Aorta (tissue), 5 donors: ENCODE data around the gene UBAC2. TPM values are rescaled to one million over a fixed set of nuclear protein-coding genes. Genes with fewer than 3 reads are reported as not detected.

Experiments used
- ATAC-seq: fragments of 200-7000 bp; cut with Tn5 transposase; one replicate; pipeline ENCODE4 v1.9.1; 2022; ENCODE audit warnings: moderate library complexity; ENCODE audit not compliant: low FRiP score
- DNase-seq, 2 donors: peaks; one replicate each; pipeline ENCODE4 v3.0.0-alpha.2; 2020
- H3K27ac ChIP-seq, 2 donors: one replicate each; pipeline ENCODE4 v1.5.1; 2013; ENCODE audit warnings: low read length in 2 of 2, mild to moderate bottlenecking in 2 of 2, moderate library complexity in 2 of 2, control low read depth in 1 of 2, inconsistent platforms in 1 of 2, low read depth in 1 of 2
- H3K27me3 ChIP-seq, 2 donors: one replicate each; pipeline ENCODE4 v1.6.1; 2013; ENCODE audit warnings: control low read depth in 1 of 2, low read length in 1 of 2, mild to moderate bottlenecking in 1 of 2, moderate library complexity in 1 of 2; ENCODE audit not compliant: insufficient read depth in 2 of 2, control insufficient read depth in 1 of 2
- H3K36me3 ChIP-seq, 2 donors: one replicate each; pipeline ENCODE4 v1.6.1; 2013; ENCODE audit warnings: control low read depth in 1 of 2, low read length in 1 of 2, mild to moderate bottlenecking in 1 of 2; ENCODE audit not compliant: insufficient read depth in 2 of 2, control insufficient read depth in 1 of 2
- H3K4me1 ChIP-seq, 2 donors: one replicate each; pipeline ENCODE4 v1.6.1; 2013; ENCODE audit warnings: low read length in 2 of 2, control low read depth in 1 of 2, mild to moderate bottlenecking in 1 of 2, moderate library complexity in 1 of 2; ENCODE audit not compliant: insufficient read depth in 2 of 2, control insufficient read depth in 1 of 2
- H3K4me3 ChIP-seq, 2 donors: one replicate each; pipeline ENCODE4 v1.5.1; 2013; ENCODE audit warnings: low read length in 2 of 2, control low read depth in 1 of 2, mild to moderate bottlenecking in 1 of 2
- H3K9me3 ChIP-seq: one replicate; pipeline ENCODE4 v1.6.1; 2013; ENCODE audit warnings: mild to moderate bottlenecking, low read length; ENCODE audit not compliant: control insufficient read depth
- WGBS, 2 donors: extraction: QIAGEN DNeasy Blood & Tissue Kit; methylation state at CpG; one replicate each; pipeline ENCODE4 v1.1.7; 2013; 5-methylcytosine and 5-hydroxymethylcytosine counted together
- intact Hi-C, 2 donors: fragments of 100-400 bp; cut with DNase I; formaldehyde crosslinking; loops; one replicate each; pipeline versions ENCODE4 v1.14.2 to v1.15.0; 2022
- polyA plus RNA-seq, 2 donors: library from polyadenylated mRNA; stranded (reverse); fragments of 200-250 nt; gene quantifications; one replicate each; pipeline ENCODE4 v1.2.3, GENCODE V29; 2013
- total RNA-seq, 2 donors: library from RNA; stranded (reverse); fragmentation: NEBNext Ultra II Directional; extraction: Animal tissue kit (Norgen Biotek cat#: 25700); gene quantifications; one replicate each; pipeline ENCODE4 v1.2.1, GENCODE V29; 2021
- donor health status: healthy with polysubstance abuse.
- donor health status: Bipolar disorder and iron deficiency.
- donor health status: DM: no; HTN: no; CAD: no.
- donor health status: DM: no; HTN: no; CAD: no.
- donor health status: DM: yes; HTN: yes; CAD: no.

UBAC2 gene
- total and polyA plus RNA-seq, 4 donors, result 44.4 to 54.2 (median 48.5) TPM

DNA sequence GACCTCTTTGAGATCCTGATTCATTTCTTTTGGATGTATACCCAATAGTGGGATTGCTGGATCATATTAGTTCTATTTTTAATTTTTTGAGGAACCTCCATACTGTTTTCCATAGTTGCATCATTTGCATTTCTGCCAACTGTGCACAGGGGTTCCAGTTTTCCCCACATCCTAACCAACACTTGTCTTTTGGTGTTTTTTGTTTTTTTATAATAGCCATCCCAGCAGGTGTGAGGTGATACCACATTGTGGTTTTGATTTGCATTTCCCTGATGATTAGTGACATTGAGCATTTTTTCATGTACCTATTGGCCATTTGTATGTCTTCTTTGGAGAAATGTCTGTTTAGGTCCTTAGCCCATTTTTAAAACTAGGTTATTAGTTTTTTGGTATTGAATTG lies 125.4 kb downstream of the UBAC2 start:
- H3K9me3 ChIP-seq, result no peaks in the 10 kb centered on the region
- intact Hi-C loops, result loop anchor here in 1 of 2 donors (5.0 kb wide), 1 partner anchor 36 kb away; no protein-coding TSS in a partner anchor
- H3K27ac ChIP-seq, result no peak overlapping the region
- DNase-seq (no peak), ATAC-seq (no peak)
- peaks cover 0 to 3% of the 10 kb centered on the region in 2 donors for H3K4me1 ChIP-seq
- no peaks in the 10 kb centered on the region for H3K27me3 ChIP-seq
- H3K36me3 ChIP-seq, result no peaks in the 10 kb centered on the region
- H3K4me3 ChIP-seq, result no peak overlapping the region

DNA sequence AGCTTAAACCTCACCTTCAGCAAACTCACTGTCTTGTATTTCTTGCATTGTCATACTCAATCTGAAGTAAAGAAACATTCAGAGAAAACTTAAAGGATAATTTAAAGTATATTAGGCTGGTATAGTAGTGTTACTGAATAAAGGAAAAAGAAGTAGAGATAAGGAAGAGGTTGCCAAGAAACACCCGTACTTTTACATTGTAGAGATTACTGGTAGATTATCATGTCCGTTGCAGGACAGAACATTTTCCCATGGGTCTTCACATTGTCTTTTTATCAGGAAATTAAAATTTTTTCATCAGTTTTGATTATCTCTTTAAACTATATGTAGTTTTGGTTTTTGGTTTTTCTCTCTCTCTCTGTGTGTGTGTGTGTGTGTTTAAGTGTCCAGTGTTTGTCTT lies 126.5 kb downstream of the UBAC2 start:
- Histone ChIP-seq H3K27me3 (no peaks in the 10 kb centered on the region), H3K4me1 (peaks cover 0 to 3% of the 10 kb centered on the region in 2 donors), H3K4me3 (no peak overlapping the region), H3K27ac (no peak overlapping the region), H3K9me3 (no peaks in the 10 kb centered on the region), H3K36me3 (no peaks in the 10 kb centered on the region)
- 93% methylated on average over 2 of the region's 2 CpGs for WGBS, 2 donors
- no peak for DNase-seq
- intact Hi-C loops, result loop anchor here in 1 of 2 donors (5.0 kb wide), 1 partner anchor 35 kb away; no protein-coding TSS in a partner anchor
- no peak for ATAC-seq

DNA sequence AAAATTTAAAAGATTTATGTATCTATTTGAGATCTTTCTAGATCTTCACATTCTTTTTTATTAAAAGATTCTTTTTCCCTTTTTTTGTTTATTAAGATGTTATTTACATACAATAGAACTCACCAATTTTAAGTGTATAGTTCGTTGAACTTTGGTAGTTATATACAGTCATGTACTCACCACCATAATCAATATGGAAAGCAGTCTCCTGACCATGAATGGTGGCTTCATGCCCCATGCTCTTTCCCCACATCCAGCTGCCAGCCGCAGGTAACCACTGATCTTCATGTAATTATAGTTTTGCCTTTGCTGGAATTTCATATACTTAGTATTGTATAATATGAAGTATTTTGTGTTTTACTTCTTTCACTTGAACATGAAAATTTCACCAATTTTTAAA lies 127.1 kb downstream of the UBAC2 start:
- ATAC-seq, result no peak

DNA sequence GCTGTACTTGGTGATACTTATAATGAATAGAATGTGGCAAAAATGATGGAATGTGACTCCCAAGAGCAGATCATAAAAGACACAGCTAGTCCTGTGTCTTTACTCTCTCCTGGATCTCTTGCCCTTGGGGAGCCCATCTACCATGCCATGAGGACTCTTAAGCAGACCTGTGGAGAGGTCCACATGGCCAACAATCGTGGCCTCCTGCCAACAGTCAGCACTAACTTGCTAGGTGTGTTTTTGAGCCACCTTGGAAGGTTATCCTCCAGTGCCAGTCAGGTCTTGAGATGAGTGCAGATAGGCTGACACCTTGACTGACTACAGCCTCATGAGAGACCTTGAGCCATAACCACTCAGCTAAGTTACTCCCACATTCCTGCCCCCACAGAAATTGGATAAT lies 128.8 kb downstream of the UBAC2 start:
- Histone ChIP-seq H3K27me3 (no peaks in the 10 kb centered on the region), H3K36me3 (no peaks in the 10 kb centered on the region), H3K27ac (no peak overlapping the region), H3K4me3 (no peak overlapping the region), H3K4me1 (no peaks in the 10 kb centered on the region), H3K9me3 (no peaks in the 10 kb centered on the region)
- ATAC-seq, result no peak
- intact Hi-C loops, result loop anchor here in 1 of 2 donors (5.0 kb wide), 1 partner anchor 33 kb away; no protein-coding TSS in a partner anchor
- no peak for DNase-seq
- 94 to 96% methylated on average over 1 of the region's 1 CpG for WGBS, 2 donors

More for the DNA sequence above, 127.1 kb downstream of the UBAC2 start:
- Histone ChIP-seq H3K27me3 (no peaks in the 10 kb centered on the region), H3K9me3 (no peaks in the 10 kb centered on the region), H3K36me3 (no peaks in the 10 kb centered on the region), H3K4me1 (no peaks in the 10 kb centered on the region), H3K27ac (no peak overlapping the region), H3K4me3 (no peak overlapping the region)
- DNase-seq, result no peak
- intact Hi-C loops, result loop anchor here in 1 of 2 donors (5.0 kb wide), 1 partner anchor 35 kb away; no protein-coding TSS in a partner anchor
- WGBS, 2 donors, result 98 to 100% methylated on average over 2 of the region's 2 CpGs

DNA sequence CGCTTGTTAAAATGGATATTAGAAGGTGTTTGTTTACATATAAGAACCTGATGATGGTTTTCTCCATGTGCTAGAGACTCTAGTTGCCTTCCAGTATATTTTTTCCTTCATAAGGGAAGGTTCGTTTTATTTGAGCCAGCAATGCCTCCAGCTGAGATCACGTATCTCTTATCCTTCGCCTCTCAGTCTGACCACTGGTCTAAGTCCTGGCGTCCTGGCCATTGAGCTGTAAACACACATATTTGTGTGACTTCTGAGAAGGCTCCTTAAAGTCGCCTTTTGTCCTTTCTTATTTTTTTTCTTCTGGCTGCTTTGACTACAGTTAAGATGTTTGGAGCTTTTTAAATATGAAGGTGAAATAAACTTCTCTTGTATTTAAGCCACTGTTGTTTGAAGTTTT lies 130.3 kb downstream of the UBAC2 start:
- Histone ChIP-seq H3K36me3 (no peaks in the 10 kb centered on the region), H3K4me3 (no peak overlapping the region), H3K27ac (no peak overlapping the region), H3K9me3 (no peaks in the 10 kb centered on the region), H3K27me3 (no peaks in the 10 kb centered on the region), H3K4me1 (no peaks in the 10 kb centered on the region)
- ATAC-seq (no peak), DNase-seq (no peak)
- intact Hi-C loops, result no loop called here
- 65 to 77% methylated on average over 6 of the region's 6 CpGs for WGBS, 2 donors

DNA sequence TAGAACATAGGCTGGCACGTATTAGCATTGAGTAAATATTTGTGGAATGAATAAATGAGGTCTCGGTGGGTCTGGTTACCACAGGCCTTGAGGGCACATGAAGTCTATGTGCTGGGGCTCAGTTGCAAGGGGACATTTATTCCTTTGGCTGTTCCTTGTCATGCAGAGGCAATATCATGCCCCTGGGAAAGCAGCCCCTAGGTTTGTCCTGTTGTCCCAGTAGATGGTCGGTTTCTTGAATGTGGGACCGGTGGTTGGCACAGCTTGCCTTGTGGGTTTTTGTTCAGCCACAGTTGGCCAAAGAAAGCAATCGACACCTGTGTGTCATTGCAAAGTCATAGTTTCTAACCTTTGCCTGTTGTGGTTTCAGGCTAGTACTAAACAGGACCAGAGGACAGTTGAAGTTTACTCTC lies 131.2 kb downstream of the UBAC2 start:
- Histone ChIP-seq H3K27me3 (no peaks in the 10 kb centered on the region), H3K36me3 (no peaks in the 10 kb centered on the region), H3K4me1 (no peaks in the 10 kb centered on the region), H3K27ac (no peak overlapping the region), H3K9me3 (no peaks in the 10 kb centered on the region), H3K4me3 (no peak overlapping the region)
- WGBS, 2 donors, result 87 to 89% methylated on average over 5 of the region's 5 CpGs
- intact Hi-C loops, result no loop called here
- ATAC-seq, result no peak
- no peak for DNase-seq

DNA sequence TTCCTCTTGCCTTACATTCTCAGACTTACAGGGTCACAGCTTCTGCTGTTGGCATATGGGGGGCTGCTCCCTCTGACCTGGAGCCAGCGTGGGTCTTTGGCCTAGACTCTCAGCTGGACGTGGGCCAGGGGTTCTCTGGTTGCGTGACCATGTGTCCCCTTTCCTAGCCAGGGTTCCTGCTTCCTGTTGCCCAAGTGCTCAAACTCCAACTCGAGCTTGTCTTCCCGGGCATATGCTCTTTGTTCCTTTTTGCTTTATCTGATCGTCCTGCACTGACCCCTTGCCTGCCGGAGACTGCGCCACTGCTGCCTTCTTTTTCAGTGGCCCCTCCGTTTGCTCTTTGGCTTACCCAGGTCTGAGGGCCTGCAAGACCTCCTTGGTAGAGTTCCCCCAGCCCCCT lies 131.8 kb downstream of the UBAC2 start:
- Histone ChIP-seq H3K36me3 (no peaks in the 10 kb centered on the region), H3K27ac (no peak overlapping the region), H3K4me1 (no peaks in the 10 kb centered on the region), H3K9me3 (no peaks in the 10 kb centered on the region), H3K4me3 (no peak overlapping the region), H3K27me3 (no peaks in the 10 kb centered on the region)
- 89 to 94% methylated on average over 9 of the region's 9 CpGs for WGBS, 2 donors
- ATAC-seq, result no peak
- DNase-seq, result no peak
- intact Hi-C loops, result no loop called here

DNA sequence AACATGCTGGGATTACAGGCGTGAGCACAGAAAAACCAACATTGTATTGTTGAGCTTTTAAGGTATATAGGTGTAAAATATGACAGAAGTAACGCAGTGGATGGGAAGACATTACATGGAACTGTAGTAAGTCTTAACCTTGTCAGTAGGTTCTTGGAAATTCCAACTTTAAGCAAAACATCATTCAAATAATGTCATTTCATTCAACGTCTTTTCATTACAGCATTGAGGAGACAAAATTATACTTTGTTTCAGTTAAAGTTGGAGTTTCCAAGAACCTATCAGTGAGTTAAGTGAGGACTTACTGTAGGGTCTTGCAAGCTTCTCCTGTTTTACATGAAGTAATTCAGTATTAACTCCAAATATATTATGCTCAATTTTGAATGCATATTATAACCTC lies 133.6 kb downstream of the UBAC2 start:
- H3K27ac ChIP-seq, result no peak overlapping the region

DNA sequence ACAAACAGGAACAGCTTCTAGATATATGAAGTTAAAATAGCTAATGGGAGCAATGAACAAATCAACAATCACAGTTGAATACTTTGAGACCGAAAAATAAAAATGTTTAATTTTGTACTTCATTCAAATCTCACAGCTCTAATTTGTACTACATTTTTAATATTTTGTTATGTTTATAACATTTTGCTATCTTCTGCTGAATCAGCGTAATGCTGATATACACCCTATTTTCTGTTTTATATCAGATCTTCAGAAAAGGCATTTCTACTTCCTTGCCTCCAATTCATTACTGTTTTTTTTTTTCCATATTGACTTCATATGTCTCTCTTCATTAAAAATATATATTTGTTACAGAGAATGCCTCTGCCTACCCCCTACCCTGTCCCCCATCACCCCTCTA lies 134.4 kb downstream of the UBAC2 start:
- 96 to 99% methylated on average over 2 of the region's 2 CpGs for WGBS, 2 donors
- Histone ChIP-seq H3K27ac (no peak overlapping the region), H3K4me1 (no peaks in the 10 kb centered on the region), H3K27me3 (no peaks in the 10 kb centered on the region), H3K36me3 (no peaks in the 10 kb centered on the region), H3K4me3 (no peak overlapping the region), H3K9me3 (no peaks in the 10 kb centered on the region)
- no peak for DNase-seq
- no peak for ATAC-seq
- intact Hi-C loops, result no loop called here

More for the DNA sequence above, 133.6 kb downstream of the UBAC2 start:
- DNase-seq (no peak), ATAC-seq (no peak)
- WGBS, 2 donors, result 86 to 87% methylated on average over 3 of the region's 3 CpGs
- Histone ChIP-seq H3K9me3 (no peaks in the 10 kb centered on the region), H3K36me3 (no peaks in the 10 kb centered on the region), H3K27me3 (no peaks in the 10 kb centered on the region), H3K4me3 (no peak overlapping the region), H3K4me1 (no peaks in the 10 kb centered on the region)
- intact Hi-C loops, result no loop called here
